GM21515 (cell line): ENCODE measurements around the gene TCF3.

Experiments
- ATAC-seq: cut with Tn5 transposase; IDR thresholded peaks from one replicate; pipeline ENCODE4 v1.9.1; 2021; ENCODE audit not compliant: unreplicated experiment

TCF3 gene

DNA sequence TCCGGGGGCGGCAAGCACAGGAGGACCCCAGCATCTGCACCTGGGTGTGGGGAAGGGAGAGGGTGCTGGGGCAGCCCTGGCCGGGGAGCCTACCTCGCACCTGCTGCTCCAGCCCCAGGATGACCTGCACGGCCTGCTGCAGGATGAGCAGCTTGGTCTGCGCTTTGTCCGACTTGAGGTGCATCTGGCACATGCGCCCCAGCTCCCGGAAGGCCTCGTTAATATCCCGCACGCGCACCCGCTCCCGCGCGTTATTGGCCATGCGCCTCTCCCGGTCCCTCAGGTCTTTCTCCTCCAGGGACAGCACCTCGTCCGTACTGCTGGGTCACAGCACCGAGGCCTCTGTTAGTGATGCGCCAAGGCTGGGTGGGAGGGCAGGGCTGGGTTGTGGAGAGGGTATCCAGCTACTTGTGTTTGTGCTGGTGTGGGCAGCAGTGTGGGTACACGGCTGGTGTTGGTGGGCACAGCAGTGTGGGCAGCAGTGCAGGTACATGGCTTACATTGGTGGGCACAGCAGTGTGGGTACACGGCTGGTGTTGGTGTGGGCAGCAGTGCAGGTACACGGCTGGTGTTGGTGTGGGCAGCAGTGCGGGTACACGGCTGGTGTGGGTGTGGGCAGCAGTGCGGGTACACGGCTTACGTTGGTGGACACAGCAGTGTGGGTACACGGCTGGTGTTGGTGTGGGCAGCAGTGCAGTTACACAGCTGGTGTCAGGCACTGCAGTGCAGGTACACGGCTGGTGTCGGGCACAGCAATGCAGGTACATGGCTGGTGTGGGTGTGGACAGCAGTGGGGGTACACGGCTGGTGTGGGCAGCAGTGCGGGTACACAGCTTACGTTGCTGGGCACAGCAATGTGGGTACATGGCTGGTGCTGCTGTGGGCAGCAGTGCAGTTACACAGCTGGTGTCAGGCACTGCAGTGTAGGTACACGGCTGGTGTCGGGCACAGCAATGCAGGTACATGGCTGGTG lies 40.0 kb downstream of the TCF3 start:
- ATAC-seq = no peak

- ATAC-seq = no peak
Observed at GRCh38 chr19:1611353-1611752, 41.1 kb downstream of the TCF3 start.

DNA sequence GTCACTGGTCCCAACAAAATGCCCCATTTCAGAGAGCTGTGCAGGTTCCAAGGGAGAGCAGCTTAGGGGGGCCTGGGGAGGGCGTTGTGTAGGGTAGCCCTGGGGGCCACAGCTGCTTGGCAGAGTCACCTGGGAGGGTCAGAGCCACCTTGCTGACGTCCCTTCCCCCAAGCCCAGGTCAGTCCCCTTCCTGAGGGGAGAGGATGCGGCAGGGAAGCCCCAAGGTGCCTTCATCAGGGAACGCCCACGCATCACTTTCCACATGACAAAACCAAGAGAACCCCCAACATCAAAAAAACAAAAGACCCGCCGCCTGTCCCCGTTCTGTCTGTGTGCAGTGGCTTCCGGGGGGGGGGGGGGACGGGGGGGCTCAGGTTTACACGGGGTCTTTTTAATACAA lies 41.8 kb downstream of the TCF3 start:
- no peak for ATAC-seq

- no peak for ATAC-seq
Observed at GRCh38 chr19:1609680-1610474, 42.5 kb downstream of the TCF3 start.

- no peak for ATAC-seq
Observed at GRCh38 chr19:1609103-1609396, 43.4 kb downstream of the TCF3 start.

GRCh38 chr19:1608359-1609102 lies 43.9 kb downstream of the TCF3 start:
- ATAC-seq = no peak

DNA sequence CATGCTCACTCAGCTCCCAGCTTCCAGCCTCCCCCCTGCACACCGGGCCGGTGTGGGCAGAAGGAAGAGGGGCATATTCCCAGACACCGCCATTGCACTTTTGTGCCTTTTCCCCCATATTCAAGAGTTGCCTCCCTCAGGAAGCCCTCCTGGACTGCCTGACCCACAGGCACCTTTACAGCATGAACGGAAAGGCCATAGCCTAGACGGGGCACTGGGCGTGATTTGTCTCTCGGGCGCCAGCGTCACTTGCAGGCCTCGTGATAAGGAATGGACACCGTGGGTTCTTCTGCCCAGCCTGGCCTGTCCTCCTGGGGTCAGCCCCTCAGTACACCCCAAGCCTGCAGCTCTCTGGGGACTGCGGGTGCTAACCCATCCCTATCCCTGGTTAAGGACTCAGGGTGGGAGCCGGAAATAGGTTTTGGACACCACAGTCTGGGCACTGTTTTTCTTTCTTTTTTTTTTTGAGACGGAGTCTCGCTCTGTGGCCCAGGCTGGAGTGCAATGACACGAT lies 46.2 kb downstream of the TCF3 start:
- ATAC-seq = no peak

DNA sequence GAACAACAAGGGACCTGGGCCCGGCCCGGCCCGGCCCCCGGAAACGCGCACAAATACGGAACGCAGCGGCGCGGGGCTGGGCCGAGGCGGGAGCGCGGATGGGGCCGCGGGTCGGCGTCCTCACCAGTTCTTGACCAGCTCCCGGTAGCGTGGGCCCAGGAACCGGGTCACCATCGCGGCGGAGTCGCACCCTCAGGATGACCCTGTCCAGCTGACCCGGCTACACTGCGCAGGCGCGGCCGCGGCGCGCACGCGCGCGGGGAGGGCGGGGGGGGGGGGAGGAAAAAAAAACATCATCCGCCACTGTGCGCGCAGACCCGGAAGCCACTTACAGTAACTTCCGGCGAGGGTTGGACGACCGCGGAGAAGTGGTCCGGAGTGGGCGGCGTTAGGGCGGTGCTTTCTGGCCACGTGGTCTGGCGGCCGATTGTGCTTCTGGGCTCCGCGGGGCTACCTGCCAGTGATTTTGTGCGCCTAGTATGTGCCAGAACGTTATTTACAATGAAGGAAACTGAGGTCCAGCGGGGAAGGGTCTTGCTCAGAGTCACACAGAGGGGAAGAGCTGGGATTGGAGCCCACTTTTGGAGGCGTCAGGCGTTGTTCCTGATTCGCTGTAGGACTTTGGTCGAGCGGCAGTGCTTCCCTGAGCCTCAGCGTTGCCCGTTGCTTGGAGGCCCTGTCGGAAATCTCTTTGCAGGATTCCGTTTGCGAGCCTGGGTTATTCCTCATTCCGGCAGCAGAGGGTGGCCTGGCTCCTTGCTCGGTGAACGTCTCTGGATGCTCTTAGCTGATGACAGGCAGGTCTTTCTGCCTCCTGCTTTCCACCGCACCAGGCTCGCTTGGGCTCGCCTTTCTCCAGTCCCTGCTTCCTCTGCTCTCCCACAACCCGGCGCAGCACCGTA lies 46.9 kb downstream of the TCF3 start, which contains the start of gene UQCR11:
Gene UQCR11 (minus strand): TSS at position 227 of the 902 bp plus-strand sequence. CDS start 53 bp downstream, at position 174.
- ATAC-seq = peak; percentile 74

- ATAC-seq = no peak
Observed at GRCh38 chr19:1602091-1602707, 50.2 kb downstream of the TCF3 start.

DNA sequence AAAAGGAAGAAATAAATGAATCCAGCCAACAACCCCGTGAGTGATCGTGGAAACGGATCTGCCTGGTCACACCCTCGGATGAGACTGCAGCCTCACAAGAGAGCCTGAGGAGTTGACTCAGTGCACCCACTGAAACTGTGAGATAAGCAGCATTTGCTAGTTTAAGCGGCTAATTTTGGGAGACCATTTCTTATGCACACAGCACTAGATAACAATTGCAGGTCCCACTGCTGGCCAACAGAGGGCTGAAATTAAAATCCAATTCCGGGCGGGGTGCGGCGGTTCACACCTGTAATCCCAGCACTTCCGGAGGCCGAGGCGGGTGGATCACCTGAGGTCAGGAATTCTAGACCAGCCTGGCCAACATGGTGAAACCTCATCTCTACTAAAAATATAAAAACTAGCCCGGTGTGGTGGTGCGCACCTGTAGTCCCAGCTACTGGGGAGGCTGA lies 50.8 kb downstream of the TCF3 start:
- no peak for ATAC-seq

DNA sequence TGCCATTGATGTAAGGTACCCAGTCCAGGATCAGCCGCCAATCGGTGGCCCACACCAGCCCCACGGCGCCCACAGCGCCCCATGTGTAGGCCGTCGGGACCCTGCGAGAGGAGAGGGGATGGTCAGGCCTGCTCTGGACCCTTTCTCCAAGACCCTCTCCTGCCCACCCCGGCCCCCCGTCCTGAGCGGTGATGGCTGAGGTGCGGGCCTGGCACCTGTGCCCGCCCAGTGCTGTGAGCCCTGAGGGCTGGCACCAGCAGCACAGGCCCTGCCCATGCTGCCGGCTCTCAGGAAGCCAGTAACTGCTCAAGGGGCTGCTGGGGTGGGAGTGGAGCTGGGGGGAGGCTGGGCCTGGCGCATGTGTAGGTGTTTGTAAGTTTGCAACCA lies 53.0 kb downstream of the TCF3 start:
- ATAC-seq = no peak

- ATAC-seq = no peak
Observed at GRCh38 chr19:1598777-1599459, 53.5 kb downstream of the TCF3 start.

- no peak for ATAC-seq
Observed at GRCh38 chr19:1593501-1593772, 59.0 kb downstream of the TCF3 start.

GRCh38 chr19:1592755-1593500 lies 59.5 kb downstream of the TCF3 start, which contains the start of gene MBD3:
MBD3 (minus strand) TSS chr19:1592865; CDS start chr19:1592631, 234 bp downstream.
- ATAC-seq = peak; percentile 65

DNA sequence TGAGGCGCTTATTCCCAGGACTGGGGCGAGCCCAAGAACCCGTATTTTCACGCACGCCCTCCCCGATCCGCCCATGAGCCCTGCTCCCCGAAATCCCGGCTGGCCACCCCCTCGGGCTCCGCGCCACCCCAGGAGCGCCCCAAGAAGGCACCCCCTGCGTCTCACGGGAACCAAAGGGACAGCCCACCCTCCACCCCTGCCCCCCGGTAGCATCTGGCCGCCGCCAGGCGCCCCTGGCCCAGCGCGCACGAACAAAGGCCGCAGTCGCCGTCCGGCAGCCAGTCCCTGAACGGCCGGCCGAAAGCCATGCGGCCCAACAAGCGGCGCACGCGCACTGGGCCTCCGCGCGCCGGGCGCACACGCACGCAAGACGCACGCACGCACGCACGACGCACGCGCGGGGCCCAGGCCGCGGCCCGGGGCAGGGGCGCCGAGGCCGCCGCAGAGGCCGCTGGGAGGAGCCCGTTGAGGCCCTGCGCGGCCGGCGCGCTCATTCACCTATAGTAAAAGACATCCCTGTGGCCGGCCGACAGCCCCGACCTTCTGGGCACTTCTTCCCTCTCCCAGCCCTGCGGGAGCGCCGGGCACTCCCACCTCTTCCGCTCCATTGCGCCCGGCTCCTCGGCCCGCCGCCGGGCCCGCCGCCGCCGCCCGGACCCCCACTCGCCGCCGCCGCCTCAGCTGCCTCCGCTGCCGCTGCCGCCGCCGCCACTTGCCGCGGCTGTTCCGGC lies 60.2 kb downstream of the TCF3 start:
- peak; percentile 53 for ATAC-seq

GRCh38 chr19:1591421-1592023 lies 60.9 kb downstream of the TCF3 start:
- no peak for ATAC-seq

GRCh38 chr19:1590641-1591397 lies 61.6 kb downstream of the TCF3 start:
- no peak for ATAC-seq
